Measurements from ENCODE around the gene TMEM38A. TPM values are rescaled to one million over a fixed set of nuclear protein-coding genes. Genes with fewer than 3 reads are reported as not detected.

The TMEM38A gene
- total RNA-seq, 1 donor from 2014 or later = 0.36 TPM

DNA sequence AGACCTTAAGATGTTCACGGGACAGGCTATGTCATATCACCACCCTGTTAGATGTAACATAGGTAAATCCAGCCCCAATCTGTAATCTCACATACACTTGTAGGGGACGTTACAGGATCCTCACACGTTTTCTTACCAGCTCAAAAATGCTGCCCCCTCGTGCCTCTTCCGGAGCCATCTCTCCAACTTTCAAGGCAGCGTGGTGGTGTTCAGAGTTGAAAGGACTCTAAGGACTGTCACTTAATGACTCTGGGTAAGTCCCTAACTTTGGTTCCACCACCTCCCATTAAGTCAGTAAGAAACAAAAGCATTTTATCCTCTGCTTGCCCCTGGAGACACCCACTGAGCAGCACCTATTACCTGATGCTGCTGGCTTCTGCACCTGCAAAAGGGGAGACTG is 37.4 kb upstream of the TMEM38A start:
- no peak overlapping the region for H3K27ac Mint-ChIP-seq
- Histone ChIP-seq H4K20me1 (ENCODE audit: low read depth) (peaks cover 81% of the 10 kb centered on the region), H3F3A (ENCODE audit: low read depth) (peaks cover 7% of the 10 kb centered on the region), H3K9me3 (ENCODE audit: low read depth) (no peaks in the 10 kb centered on the region), H3K36me3 (no peaks in the 10 kb centered on the region), H3K27me3 (no peaks in the 10 kb centered on the region), H3K4me1 (peaks cover 6% of the 10 kb centered on the region), H3K79me2 (ENCODE audit: low read depth) (peaks cover 92% of the 10 kb centered on the region), H3K4me2 (no peak overlapping the region), H3K27ac (no peak overlapping the region), H3K9ac (peak overlapping the region; percentile 9), H2AFZ (replicated peaks) (no peak overlapping the region), H3K4me3 (no peak overlapping the region)
- no peak for DNase-seq (ENCODE audit: low spot score)
- H3K4me3 Mint-ChIP-seq = no peak overlapping the region
- H3K27me3 Mint-ChIP-seq (ENCODE audit: insufficient read depth, low read depth) = peaks cover 5% of the 10 kb centered on the region
- H3K36me3 Mint-ChIP-seq = peaks cover 1% of the 10 kb centered on the region
- no peaks in the 10 kb centered on the region for H3K9me3 Mint-ChIP-seq
- TF ChIP-seq EZH2phosphoT487 (IDR thresholded peaks at IDR 0.05) = no peak
- TF ChIP-seq EZH2 (IDR thresholded peaks at IDR 0.05) = no peak
- peaks cover 18% of the 10 kb centered on the region for H3K4me1 Mint-ChIP-seq

GRCh38 chr19:16624236-16624635 is 36.7 kb upstream of the TMEM38A start:
- H3K36me3 ChIP-seq = no peaks in the 10 kb centered on the region
- H3F3A ChIP-seq (ENCODE audit: low read depth) = peaks cover 13% of the 10 kb centered on the region
- TF ChIP-seq, protein P1, sequence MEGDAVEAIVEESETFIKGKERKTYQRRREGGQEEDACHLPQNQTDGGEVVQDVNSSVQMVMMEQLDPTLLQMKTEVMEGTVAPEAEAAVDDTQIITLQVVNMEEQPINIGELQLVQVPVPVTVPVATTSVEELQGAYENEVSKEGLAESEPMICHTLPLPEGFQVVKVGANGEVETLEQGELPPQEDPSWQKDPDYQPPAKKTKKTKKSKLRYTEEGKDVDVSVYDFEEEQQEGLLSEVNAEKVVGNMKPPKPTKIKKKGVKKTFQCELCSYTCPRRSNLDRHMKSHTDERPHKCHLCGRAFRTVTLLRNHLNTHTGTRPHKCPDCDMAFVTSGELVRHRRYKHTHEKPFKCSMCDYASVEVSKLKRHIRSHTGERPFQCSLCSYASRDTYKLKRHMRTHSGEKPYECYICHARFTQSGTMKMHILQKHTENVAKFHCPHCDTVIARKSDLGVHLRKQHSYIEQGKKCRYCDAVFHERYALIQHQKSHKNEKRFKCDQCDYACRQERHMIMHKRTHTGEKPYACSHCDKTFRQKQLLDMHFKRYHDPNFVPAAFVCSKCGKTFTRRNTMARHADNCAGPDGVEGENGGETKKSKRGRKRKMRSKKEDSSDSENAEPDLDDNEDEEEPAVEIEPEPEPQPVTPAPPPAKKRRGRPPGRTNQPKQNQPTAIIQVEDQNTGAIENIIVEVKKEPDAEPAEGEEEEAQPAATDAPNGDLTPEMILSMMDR (IDR thresholded peaks at IDR 0.05) = no peak
- TF ChIP-seq EZH2phosphoT487 (IDR thresholded peaks at IDR 0.05) (no peak), EZH2 (IDR thresholded peaks at IDR 0.05) (no peak)
- no peaks in the 10 kb centered on the region for H3K9me3 ChIP-seq (ENCODE audit: low read depth)
- peaks cover 10% of the 10 kb centered on the region for H3K4me1 ChIP-seq
- no peaks in the 10 kb centered on the region for H3K9me3 Mint-ChIP-seq
- peaks cover 86% of the 10 kb centered on the region for H3K79me2 ChIP-seq (ENCODE audit: low read depth)
- no peak overlapping the region for H3K4me3 Mint-ChIP-seq
- no peak overlapping the region for H3K4me2 ChIP-seq
- H2AFZ ChIP-seq (replicated peaks) = no peak overlapping the region
- H3K27me3 ChIP-seq = no peaks in the 10 kb centered on the region
- peaks cover 1% of the 10 kb centered on the region for H3K36me3 Mint-ChIP-seq
- DNase-seq (ENCODE audit: low spot score) = no peak
- no peak overlapping the region for H3K27ac ChIP-seq
- peaks cover 79% of the 10 kb centered on the region for H4K20me1 ChIP-seq (ENCODE audit: low read depth)
- H3K4me1 Mint-ChIP-seq = peaks cover 20% of the 10 kb centered on the region
- no peak overlapping the region for H3K4me3 ChIP-seq
- H3K27ac Mint-ChIP-seq = no peak overlapping the region
- H3K27me3 Mint-ChIP-seq (ENCODE audit: insufficient read depth, low read depth) = peaks cover 5% of the 10 kb centered on the region
- H3K9ac ChIP-seq = peak overlapping the region; percentile 30

GRCh38 chr19:16625163-16625958 is 35.6 kb upstream of the TMEM38A start:
- H3K27ac Mint-ChIP-seq = no peak overlapping the region

More at GRCh38 chr19:16625163-16625958, 35.6 kb upstream of the TMEM38A start:
- Histone ChIP-seq H3K9ac (peak overlapping the region; percentile 30), H3K27ac (no peak overlapping the region), H2AFZ (replicated peaks) (no peak overlapping the region), H3K4me1 (peaks cover 11% of the 10 kb centered on the region), H3K36me3 (no peaks in the 10 kb centered on the region), H3K4me2 (peak overlapping the region; percentile 96), H4K20me1 (ENCODE audit: low read depth) (peaks cover 78% of the 10 kb centered on the region), H3K79me2 (ENCODE audit: low read depth) (peaks cover 74% of the 10 kb centered on the region), H3K27me3 (no peaks in the 10 kb centered on the region), H3K4me3 (no peak overlapping the region), H3F3A (ENCODE audit: low read depth) (peaks cover 24% of the 10 kb centered on the region), H3K9me3 (ENCODE audit: low read depth) (no peaks in the 10 kb centered on the region)
- Mint-ChIP-seq H3K4me3 (peak overlapping the region; percentile 52), H3K36me3 (peaks cover 3% of the 10 kb centered on the region), H3K4me1 (peaks cover 23% of the 10 kb centered on the region), H3K9me3 (no peaks in the 10 kb centered on the region), H3K27me3 (ENCODE audit: insufficient read depth, low read depth) (peaks cover 8% of the 10 kb centered on the region)
- DNase-seq (ENCODE audit: low spot score) = no peak
- TF ChIP-seq, protein P1 (IDR thresholded peaks at IDR 0.05) = no peak
- TF ChIP-seq EZH2 (IDR thresholded peaks at IDR 0.05) (no peak), EZH2phosphoT487 (IDR thresholded peaks at IDR 0.05) (no peak)
